ENCODE measurements around the gene CUX1.

DNA sequence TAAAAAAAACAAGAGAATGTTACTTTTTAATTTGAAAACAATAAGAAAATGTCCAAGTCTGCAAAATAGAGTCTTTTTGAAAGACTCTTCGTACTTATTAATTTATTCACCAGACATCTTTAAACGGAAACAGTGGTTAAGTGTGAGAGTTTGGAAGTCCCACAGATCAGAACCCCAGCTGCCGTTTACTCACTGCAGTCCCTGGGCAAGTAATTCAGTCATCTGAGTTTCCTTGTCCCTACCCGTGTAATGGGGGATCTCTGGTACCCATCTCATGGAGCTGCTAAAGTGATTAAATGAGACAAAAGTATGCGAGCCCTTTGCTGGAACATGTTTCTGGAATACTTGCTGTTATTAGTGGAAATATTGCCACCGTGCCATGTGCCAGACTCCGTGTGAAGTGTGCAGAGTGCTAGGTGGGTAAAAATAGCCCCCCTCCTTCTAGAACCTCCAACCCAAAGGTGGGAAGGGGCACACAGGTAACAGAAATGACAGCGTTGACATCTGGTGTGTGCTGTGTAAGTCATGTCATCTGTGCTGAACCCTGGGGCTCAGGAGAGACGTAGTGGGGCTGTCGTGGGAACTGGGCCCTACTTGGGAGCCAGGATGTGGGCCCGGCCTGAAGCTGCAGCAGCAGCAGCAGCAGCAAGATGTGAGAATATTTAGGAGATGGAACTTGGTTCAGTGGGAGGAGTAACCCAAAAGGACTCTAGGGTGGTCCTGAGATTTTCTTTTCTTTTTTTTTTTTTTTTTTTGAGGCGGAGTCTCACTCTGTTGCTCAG lies 140.5 kb downstream of the CUX1 start:
- TF ChIP-seq, protein P1, sequence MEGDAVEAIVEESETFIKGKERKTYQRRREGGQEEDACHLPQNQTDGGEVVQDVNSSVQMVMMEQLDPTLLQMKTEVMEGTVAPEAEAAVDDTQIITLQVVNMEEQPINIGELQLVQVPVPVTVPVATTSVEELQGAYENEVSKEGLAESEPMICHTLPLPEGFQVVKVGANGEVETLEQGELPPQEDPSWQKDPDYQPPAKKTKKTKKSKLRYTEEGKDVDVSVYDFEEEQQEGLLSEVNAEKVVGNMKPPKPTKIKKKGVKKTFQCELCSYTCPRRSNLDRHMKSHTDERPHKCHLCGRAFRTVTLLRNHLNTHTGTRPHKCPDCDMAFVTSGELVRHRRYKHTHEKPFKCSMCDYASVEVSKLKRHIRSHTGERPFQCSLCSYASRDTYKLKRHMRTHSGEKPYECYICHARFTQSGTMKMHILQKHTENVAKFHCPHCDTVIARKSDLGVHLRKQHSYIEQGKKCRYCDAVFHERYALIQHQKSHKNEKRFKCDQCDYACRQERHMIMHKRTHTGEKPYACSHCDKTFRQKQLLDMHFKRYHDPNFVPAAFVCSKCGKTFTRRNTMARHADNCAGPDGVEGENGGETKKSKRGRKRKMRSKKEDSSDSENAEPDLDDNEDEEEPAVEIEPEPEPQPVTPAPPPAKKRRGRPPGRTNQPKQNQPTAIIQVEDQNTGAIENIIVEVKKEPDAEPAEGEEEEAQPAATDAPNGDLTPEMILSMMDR (IDR thresholded peaks at IDR 0.05; ENCODE audit: borderline replicate concordance, extremely low read depth, low read length, poor library complexity, severe bottlenecking), result no peak
- no peak for TF ChIP-seq EZH2 (IDR thresholded peaks at IDR 0.05; ENCODE audit: borderline replicate concordance, low read depth, low read length, severe bottlenecking)
